GM21529 (cell line): ENCODE results near the gene MGA.

Experiments
- ATAC-seq: cut with Tn5 transposase; IDR thresholded peaks from one replicate; pipeline ENCODE4 v1.9.1; 2021; ENCODE audit not compliant: unreplicated experiment

MGA gene

GRCh38 chr15:41656188-41656587, 4.0 kb upstream of the MGA start:
- no peak for ATAC-seq

DNA sequence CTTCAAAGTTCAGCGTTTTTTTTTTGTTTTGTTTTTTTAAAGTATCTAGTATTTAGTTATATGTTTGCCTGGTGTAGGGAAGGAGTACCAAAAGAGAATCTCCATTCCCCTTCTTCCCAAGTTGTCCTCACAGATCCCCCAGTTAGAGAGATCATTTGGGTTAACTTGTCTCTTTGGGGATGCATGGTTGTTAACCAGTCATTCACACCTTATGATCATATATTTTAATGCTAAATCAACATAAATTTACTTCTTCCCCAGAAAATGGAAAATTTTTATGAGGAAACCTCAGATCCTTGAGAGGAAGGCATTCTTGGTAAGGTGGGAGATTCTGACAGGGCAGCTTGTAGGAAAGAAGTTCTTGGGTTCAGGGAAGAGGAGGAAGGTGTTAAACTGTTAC, 1.5 kb upstream of the MGA start:
- no peak for ATAC-seq

- ATAC-seq = no peak
Observed at GRCh38 chr15:41659190-41659589, 1.0 kb upstream of the MGA start.

- ATAC-seq = peak; percentile 3
Observed at GRCh38 chr15:41659855-41660234, 360 bp upstream of the MGA start.

- no peak for ATAC-seq
Observed at GRCh38 chr15:41661078-41661517, 893 bp downstream of the MGA start.

- no peak for ATAC-seq
Observed at GRCh38 chr15:41661518-41662225, 1.5 kb downstream of the MGA start.

DNA sequence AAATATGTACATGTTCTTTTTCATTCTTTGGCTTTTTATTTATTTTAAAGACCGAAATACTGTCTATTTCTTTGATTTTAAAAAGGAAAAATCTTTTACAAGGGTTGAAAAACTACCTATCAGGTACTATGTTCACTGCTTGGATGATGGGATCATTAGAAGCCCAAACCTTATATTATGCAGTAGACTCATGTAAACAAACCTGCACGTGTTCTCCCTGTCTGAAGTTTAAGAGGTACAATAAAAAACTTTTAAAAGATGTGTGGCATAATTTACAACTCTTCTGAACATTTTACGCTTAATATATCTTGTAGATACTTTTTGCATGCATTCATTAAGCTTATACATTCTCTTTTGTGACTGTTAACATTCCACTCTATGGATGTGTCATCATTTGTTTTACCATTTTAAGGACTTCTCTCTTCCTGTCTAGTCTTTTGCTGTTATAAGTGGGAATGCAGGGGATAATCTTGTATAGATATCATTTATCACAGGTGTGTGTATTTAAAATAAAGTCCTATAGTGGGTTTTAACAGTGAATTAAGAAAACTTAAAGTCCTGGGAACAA, 6.2 kb downstream of the MGA start:
- no peak for ATAC-seq

GRCh38 chr15:41669701-41670100, 9.5 kb downstream of the MGA start:
- no peak for ATAC-seq

DNA sequence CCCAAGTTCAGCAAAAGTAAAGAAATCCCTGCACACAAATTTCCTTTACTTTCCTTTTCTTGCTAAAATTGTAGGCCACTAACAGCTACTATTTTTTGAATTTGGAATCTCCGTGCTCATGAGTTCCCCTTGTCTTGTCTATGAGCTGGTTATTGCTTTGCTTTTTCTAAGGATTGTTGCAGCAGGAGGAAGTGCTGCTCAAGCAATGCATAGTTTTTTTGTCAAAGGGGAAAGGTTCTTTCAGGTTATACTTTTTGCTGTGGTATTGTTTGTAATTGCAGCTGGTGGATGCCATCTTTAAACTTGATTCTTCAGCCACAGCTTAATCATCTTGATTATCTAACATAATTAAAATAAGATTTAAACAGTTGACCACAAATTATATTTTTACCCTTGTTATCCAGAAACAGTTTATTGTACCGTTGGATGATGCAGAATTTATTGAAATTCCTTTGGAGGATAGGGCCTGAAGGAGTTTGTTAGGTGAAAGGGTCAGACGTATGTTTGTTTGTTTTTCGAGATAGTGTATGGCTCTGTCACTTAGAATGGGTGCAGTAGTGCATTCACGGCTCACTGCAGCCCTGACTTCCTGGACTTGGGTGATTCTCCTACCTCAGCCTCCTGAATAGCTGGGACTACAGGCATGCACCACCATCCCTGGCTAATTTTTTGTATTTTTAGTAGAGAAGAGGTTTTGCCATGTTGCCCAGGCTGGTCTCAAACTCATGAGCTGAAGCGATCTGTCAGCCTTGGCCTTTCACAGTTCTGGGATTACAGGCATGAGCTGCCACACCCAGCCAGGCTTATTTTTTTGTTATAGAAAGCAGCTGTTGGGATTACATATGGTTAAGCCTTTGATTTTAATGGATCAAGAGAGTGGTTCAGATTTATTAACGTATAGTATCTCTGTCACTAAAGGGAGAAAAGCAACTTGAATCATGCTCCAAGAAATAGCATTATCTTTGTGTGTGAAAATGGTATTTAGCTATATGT, 11.7 kb downstream of the MGA start:
- no peak for ATAC-seq

- no peak for ATAC-seq
Observed at GRCh38 chr15:41675337-41675736, 15.1 kb downstream of the MGA start.

DNA sequence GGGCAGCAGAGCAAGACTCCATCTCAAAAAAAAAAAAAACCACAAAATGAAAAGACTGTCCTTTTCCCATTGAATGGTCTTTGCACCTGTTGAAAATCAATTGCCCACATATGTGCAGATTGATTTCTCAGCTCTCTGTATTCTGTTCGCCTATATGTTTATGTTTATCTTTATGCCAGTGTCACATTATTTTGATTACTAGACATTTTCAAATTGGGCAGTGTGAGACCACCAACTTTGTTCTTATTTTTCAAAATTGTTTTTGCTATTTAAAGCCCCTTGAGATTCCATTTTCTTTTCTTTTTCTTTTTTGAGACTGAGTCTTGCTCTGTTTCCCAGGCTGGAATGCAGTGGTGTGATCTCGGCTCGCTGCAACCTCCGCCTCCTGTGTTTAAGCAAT, 18.5 kb downstream of the MGA start:
- ATAC-seq = no peak

GRCh38 chr15:41683955-41684354, 23.8 kb downstream of the MGA start:
- no peak for ATAC-seq

DNA sequence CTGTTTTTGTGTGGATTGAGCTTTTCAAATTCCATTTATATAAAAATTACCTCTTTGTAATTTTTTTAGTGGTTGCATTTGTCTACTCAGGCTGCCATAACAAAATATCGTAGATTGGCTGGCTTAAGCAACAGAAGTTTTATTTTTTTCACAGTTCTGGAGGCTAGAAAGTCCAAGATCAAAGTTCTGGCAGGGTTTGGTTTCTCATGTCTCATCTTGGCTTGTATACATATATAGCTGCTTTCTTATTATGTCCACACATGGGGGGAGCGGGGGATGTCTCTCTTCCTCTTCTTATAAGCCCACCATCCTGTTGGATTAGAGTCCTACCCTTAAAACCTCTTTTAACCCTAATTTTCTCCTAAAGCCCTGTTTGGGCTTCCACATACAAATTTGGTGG, 28.5 kb downstream of the MGA start:
- no peak for ATAC-seq

- ATAC-seq = no peak
Observed at GRCh38 chr15:41689083-41689482, 28.9 kb downstream of the MGA start.

DNA sequence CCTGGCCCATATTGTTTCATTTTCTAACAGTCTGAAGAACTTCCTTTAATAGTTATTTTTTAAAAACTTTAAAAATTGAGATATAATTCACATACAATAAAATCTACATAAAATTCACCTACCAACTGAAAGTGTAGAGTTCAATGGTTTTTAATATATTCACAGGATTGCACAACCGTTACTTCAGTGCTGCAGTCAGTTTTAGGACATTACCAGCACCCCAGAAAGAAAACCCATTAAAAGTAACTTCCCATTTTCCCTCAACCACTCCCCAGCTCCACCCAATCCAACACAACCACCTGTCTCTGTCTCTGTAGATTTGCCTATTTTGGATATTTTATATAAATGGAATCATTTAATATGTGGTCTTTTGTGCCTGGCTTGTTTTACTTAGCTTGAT, 29.6 kb downstream of the MGA start:
- no peak for ATAC-seq

DNA sequence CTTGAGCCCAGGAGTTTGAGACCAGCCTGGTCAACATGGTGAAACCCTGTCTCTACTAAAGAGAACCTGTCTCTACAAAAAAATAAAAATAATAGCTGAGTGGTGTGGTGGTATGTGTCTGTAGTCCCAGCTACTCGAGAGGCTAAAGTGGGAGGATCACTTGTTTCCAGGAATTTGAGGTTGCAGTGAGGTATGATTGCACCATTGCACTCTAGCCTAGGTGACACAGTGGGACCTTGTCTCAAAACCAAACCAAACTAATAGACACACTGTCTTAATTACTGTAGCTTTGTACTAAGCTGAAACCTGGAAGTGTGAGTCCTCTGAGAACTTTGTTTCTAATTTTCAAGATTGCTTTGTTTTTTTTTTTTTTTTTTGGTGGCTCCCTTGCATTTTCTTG, 30.4 kb downstream of the MGA start:
- no peak for ATAC-seq

- ATAC-seq = no peak
Observed at GRCh38 chr15:41691471-41691870, 31.3 kb downstream of the MGA start.

DNA sequence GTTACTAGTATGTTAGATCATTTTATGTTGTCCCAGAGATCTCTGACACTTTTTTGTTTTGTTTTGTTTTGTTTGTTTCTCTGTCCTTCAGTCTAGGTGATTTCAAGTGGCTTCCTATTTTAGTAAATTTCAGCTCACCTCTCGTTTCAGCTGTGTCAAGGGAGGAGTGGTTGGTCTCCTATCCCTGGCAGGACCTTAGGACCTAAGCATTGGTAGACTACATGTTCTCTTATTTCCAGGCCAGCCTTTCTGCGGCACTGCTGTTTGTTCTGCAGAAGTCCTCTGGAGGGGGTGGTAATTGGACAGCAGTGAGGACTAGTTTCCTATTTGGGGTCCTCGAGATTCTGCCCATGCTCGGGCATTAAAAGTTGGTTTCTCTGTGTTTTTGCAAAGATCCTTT, 31.8 kb downstream of the MGA start:
- ATAC-seq = no peak

DNA sequence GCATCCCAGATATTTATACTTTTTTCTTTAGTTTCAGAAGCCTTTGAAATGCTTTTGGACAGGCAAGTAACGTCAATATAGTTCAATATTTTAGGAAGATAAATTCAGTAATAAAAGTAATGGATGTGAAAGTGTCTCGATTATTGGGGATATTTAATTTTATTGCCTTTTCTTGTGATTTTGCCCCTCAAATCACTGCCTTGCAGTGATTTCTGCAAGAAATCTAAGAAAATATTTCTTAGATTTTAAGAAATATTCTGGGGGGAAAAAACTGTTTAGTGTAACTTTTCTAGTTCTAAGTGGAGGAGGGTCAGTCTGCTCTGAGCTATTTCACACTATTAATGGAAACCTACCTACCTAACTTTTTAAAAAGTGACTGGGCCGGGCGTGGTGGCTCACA, 33.6 kb downstream of the MGA start:
- ATAC-seq = no peak

- ATAC-seq = peak; percentile 93
Observed at GRCh38 chr15:41695750-41696436, 35.7 kb downstream of the MGA start.

GRCh38 chr15:41698779-41699178, 38.6 kb downstream of the MGA start:
- ATAC-seq = no peak
